22Rv1 (cell line): ENCODE measurements around the gene BMPR2.

Experiments used
- H3K27ac ChIP-seq: fragments of 450-650 bp; 2 replicates; pipeline ENCODE4 v1.5.1; 2017
- ZFX ChIP-seq: fragments of 450-650 bp; IDR thresholded peaks from 2 replicates; pipeline ENCODE4 v1.6.1; 2017; ENCODE audit warnings: antibody characterized with exemption, borderline replicate concordance
- TF ChIP-seq, protein P1 (sequence below): fragments of 450-650 bp; IDR thresholded peaks from 2 replicates; pipeline ENCODE4 v1.5.1; 2017; ENCODE audit warnings: mild to moderate bottlenecking

Gene BMPR2

DNA sequence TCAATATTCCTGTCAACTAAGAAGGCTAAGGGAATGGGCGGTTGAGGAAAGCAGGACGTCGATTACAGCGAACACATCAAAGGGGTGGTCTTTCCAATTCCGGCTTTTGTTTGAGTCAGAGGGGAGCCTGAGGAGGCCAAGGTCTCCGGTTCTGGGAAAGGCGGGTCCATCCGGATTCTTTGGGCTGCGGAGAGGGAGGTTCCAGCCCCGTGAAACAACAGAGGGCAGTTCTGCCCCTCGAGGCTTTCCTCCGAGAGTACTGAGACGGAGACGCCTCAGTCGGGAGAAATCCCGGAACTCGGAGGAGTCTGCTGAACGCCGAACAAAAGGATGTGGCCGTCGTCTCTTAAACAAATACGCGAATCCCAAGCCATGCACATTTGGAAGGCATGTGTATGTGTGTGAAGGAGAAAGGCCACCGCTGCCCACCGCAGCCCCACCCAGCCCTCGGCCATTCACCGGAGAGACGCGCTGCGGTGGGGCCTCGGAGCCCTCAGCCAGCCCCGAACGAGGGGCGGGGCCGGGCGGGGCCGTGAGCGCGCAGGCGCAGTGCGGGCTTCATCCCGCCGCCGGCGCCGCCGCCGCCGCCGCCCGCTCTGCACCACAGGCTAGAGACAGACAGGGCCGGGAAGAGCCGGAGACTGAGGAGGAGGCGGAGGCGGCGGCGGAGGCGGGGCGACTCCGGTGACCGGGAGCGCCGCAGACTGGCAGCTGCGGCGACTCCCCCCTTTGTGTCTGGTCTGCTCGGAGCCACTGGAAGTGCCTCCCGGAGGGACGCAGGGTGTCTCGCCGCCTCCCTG lies at the start of gene BMPR2:
Gene BMPR2, plus strand, starts transcription at position 719 of the 800 bp plus-strand sequence. CDS start 1,148 bp downstream, outside the sequence.
- TF ChIP-seq ZFX = no peak
- TF ChIP-seq, protein P1, sequence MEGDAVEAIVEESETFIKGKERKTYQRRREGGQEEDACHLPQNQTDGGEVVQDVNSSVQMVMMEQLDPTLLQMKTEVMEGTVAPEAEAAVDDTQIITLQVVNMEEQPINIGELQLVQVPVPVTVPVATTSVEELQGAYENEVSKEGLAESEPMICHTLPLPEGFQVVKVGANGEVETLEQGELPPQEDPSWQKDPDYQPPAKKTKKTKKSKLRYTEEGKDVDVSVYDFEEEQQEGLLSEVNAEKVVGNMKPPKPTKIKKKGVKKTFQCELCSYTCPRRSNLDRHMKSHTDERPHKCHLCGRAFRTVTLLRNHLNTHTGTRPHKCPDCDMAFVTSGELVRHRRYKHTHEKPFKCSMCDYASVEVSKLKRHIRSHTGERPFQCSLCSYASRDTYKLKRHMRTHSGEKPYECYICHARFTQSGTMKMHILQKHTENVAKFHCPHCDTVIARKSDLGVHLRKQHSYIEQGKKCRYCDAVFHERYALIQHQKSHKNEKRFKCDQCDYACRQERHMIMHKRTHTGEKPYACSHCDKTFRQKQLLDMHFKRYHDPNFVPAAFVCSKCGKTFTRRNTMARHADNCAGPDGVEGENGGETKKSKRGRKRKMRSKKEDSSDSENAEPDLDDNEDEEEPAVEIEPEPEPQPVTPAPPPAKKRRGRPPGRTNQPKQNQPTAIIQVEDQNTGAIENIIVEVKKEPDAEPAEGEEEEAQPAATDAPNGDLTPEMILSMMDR = no peak
- peak within 1 kb of the TSS; percentile 92 for H3K27ac ChIP-seq

DNA sequence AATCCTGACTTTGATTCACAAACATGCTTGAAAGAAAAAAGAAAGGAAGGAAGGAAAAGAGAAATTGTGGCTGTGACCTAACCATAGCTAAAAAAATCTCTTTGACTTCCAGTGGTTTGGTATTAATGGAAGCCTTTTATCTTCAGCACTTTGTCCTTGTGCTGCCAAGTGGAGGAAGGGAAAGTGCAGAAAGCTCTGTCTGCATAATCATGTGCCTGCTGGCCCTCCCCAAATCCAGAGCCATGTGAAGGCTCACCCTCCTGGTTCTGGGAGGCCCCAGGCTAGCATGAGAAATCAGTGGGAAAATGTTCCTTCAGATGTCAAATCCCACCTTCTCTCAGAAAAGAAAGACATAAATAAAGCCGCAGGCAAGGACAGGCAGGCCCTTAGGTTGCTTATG lies 48.3 kb upstream of the BMPR2 start:
- TF ChIP-seq ZFX = no peak
- TF ChIP-seq, protein P1 = no peak
- H3K27ac ChIP-seq = no peak overlapping the region

DNA sequence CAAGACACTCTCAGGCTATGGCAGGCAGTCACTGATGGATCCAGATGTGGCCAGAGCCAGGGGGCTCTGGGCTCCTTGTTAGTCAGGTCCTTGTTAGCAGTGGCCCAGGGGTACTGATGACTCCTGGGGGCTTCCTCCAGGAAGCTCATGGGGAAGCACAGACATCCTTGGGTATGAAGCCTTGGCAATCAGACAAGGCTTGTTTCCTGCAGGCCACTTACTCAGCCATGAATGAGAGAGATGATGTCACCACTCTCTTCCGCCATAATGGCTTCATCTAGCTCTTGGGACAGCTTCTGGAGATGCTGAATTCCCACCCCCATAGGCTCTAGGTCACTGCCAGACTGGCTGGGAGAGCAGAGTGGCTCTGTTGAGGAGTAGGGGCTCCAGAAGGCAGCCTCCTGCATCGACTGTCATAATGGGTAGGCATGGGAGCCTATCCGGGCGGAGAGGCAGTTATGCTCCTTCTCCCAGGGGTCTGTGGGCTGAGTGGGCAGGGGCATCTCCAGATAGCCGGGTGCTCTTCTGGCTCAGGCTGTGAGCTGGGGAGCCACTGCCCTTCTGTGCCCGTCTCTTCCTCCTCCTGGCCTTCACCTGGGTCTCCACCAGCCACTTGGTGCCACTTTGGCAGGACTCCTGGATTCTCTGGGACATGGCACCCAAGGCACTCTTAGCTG lies 40.2 kb upstream of the BMPR2 start:
- no peak overlapping the region for H3K27ac ChIP-seq
- TF ChIP-seq ZFX = no peak
- TF ChIP-seq, protein P1 = no peak

DNA sequence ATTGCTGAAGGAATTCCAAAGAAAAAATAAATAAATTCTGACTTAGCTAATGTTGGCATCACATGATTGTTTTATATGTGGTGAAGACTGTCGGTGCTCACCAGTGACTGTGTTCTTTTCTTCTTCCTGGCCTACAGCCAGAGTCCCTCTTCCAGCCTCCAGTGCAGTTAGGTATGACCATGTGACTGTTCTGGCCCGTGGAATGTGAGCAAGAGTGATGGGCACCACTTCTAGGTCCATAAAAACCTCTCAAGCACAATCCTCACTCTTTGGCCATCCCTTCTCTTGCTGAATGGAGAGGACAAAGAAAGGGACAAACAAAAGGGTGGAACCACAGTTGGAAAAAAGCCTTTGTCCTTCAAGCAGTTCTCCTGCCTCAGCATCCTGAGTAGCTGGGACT lies 39.0 kb upstream of the BMPR2 start:
- TF ChIP-seq, protein P1 = no peak
- no peak for TF ChIP-seq ZFX
- H3K27ac ChIP-seq = no peak overlapping the region

DNA sequence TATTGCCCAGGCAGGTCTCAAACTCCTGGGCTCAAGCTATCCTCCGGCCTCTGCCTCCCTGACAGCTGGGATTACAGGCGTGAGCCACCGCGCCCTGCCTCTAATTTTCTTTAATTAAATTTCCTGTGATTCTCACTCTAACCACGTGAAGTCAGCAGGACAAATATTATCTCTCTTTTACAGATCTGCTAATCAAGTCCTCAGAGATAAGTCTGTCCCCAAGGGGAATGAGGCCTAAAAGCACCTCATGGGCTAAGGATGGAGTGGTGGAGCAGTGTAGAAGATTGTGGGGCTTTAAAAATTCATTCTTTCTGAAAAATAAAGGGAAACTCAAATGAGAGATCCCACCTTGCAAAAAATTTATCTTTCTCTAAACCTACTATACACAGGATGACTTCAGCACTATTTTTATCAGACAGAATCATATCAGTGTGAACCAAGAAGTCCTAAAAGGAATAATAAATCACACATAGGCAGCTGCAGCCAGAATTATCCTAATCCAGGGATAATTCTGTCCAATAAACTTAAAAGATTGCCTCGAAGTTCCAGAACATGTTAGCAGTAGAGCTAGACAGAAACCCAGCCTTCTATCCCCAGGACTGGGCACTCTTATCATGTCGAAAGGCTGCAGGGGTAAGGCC lies 38.3 kb upstream of the BMPR2 start:
- TF ChIP-seq ZFX = no peak
- TF ChIP-seq, protein P1 = no peak
- no peak overlapping the region for H3K27ac ChIP-seq

DNA sequence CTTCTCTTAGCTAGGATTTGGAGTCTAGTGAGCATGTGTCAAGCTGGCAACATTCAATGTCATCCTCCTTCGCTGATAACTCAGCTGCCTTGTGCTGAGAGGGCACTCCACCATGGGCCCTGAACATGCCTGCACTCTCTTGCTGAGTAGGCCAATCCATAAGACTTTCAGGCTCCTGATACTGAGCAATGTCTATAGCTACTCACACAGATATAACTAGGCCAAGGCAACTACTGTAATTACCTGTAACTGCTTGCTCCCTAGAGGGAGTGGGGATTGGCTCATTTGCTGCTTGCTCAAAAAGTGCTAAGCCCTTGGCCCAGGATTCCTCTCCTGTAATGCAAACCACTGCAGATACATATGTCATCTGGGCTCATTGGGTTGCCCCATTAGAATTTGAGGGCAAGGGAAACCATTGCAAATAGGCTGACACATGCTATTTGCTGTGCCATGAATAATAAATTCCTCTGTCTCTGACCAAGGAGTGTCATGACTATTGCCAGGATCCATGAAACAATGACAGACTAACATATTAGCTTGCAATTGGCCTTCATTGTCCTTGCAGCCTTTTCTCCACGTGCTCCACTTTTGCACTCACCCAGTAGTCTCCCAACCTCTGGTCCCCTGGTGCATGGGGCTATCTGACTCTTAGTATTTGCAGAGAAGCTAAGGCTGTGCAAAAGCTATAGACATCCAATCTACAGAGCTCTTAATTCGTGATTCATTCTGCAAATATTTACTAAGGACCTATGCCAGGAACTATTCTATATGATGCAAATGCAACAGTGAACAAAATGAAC lies 36.9 kb upstream of the BMPR2 start:
- no peak for TF ChIP-seq ZFX
- TF ChIP-seq, protein P1 = no peak
- 0 out of 2 replicates have a peak overlapping the region, but pooled peaks have one; percentile 23 for H3K27ac ChIP-seq
